HepG2 (cell line): ENCODE results near the gene EMC8. TPM values are rescaled to one million over a fixed set of nuclear protein-coding genes. Genes with fewer than 3 reads are reported as not detected.

ENCODE experiments used
- HDAC2 ChIP-seq: sonication (generic); formaldehyde crosslinking; IDR thresholded peaks from 2 replicates; pipeline ENCODE4 v1.4.0; 2020; ENCODE audit warnings: missing genetic modification reagents
- IKZF1 ChIP-seq: fragments of 450-650 bp; IDR thresholded peaks from 2 replicates; pipeline ENCODE4 v1.7.1; 2016
- MAFK ChIP-seq, 2 experiments: IDR thresholded peaks in 1 of 2; conservative IDR thresholded peaks in 1 of 2; 2 replicates each; pipeline ENCODE4 v1.6.1; 2011; ENCODE audit warnings: improper control_type of control experiment in 2 of 2, low read length in 2 of 2
- MEF2D ChIP-seq: sonication (generic); formaldehyde crosslinking; IDR thresholded peaks from 2 replicates; pipeline ENCODE4 v1.5.1; 2020; ENCODE audit warnings: mild to moderate bottlenecking, missing genetic modification reagents
- NFYB ChIP-seq: sonication (generic); formaldehyde crosslinking; IDR thresholded peaks from 2 replicates; pipeline ENCODE4 v1.4.0; 2020; ENCODE audit warnings: missing genetic modification reagents
- POLR2A ChIP-seq, 2 experiments: IDR thresholded peaks; 2 replicates each; pipeline ENCODE4 v1.6.1; 2011; ENCODE audit warnings: low read depth in 2 of 2, low read length in 2 of 2, mild to moderate bottlenecking in 1 of 2, moderate library complexity in 1 of 2; ENCODE audit not compliant: insufficient read depth in 1 of 2
- RBFOX2 ChIP-seq: fragments of 200-400 bp; formaldehyde crosslinking; IDR thresholded peaks from 2 replicates; pipeline ENCODE4 v1.6.1; 2017; ENCODE audit warnings: low read depth, mild to moderate bottlenecking, low read length
- TOE1 ChIP-seq: sonication (generic); formaldehyde crosslinking; IDR thresholded peaks from 2 replicates; pipeline ENCODE4 v1.4.0; 2020; ENCODE audit warnings: mild to moderate bottlenecking, missing genetic modification reagents
- ZNF138 ChIP-seq: sonication (generic); formaldehyde crosslinking; IDR thresholded peaks from 2 replicates; pipeline ENCODE4 v1.5.0; 2020; ENCODE audit warnings: mild to moderate bottlenecking, low read depth, missing genetic modification reagents
- ZNF280D ChIP-seq: sonication (generic); formaldehyde crosslinking; IDR thresholded peaks from 2 replicates; pipeline ENCODE4 v1.5.1; 2020; ENCODE audit warnings: mild to moderate bottlenecking, missing genetic modification reagents
- ZNF33B ChIP-seq: sonication (generic); formaldehyde crosslinking; IDR thresholded peaks from 2 replicates; pipeline ENCODE4 v1.5.1; 2020; ENCODE audit warnings: mild to moderate bottlenecking, missing genetic modification reagents
- ZNF772 ChIP-seq: sonication (generic); formaldehyde crosslinking; IDR thresholded peaks from 2 replicates; pipeline ENCODE4 v1.5.0; 2020; ENCODE audit warnings: mild to moderate bottlenecking, missing genetic modification reagents
- ZNF773 ChIP-seq: sonication (generic); formaldehyde crosslinking; IDR thresholded peaks from 2 replicates; pipeline ENCODE4 v1.4.0; 2020; ENCODE audit warnings: missing genetic modification reagents, borderline replicate concordance
- ZNF780A ChIP-seq: sonication (generic); formaldehyde crosslinking; IDR thresholded peaks from 2 replicates; pipeline ENCODE4 v1.8.0; 2022; ENCODE audit warnings: mild to moderate bottlenecking, missing genetic modification reagents, moderate library complexity
- ZNF790 ChIP-seq: sonication (generic); formaldehyde crosslinking; IDR thresholded peaks from 2 replicates; pipeline ENCODE4 v1.8.0; 2022; ENCODE audit warnings: missing genetic modification reagents, mild to moderate bottlenecking, borderline replicate concordance
- polyA plus RNA-seq, 8 experiments: library from polyadenylated mRNA; depleted of rRNA in 3 of 8; stranded (reverse) in 7 of 8; unstranded in 1 of 8; fragments of >200 nt; fragmentation: Illumina TruSeq in 4 of 8; extraction: Trizol in 4 of 8; gene quantifications; 2 replicates each; pipeline versions ENCODE4 v1.2.1 to v1.2.3, GENCODE V29; 2011 to 2016; ENCODE audit warnings: low read depth in 4 of 8, missing spikeins in 1 of 8, mixed read lengths in 1 of 8; ENCODE audit not compliant: insufficient read depth in 1 of 8
- total RNA-seq, 5 experiments: library from RNA; depleted of rRNA; stranded (reverse); fragments of >200 nt; fragmentation: Illumina TruSeq; extraction: Trizol; gene quantifications; 2 replicates each; pipeline ENCODE4 v1.2.3, GENCODE V29; 2016; ENCODE audit warnings: low read depth in 1 of 5
- TF ChIP-seq, protein P1 (sequence below): sonication (generic); formaldehyde crosslinking; IDR thresholded peaks from 2 replicates; pipeline ENCODE4 v1.4.0; 2020; ENCODE audit warnings: mild to moderate bottlenecking, missing genetic modification reagents
- TF ChIP-seq, protein P2 (sequence below): sonication (generic); formaldehyde crosslinking; IDR thresholded peaks from 2 replicates; pipeline ENCODE4 v1.4.0; 2020; ENCODE audit warnings: missing genetic modification reagents
- TF ChIP-seq, protein P3 (sequence below): sonication (generic); formaldehyde crosslinking; conservative IDR thresholded peaks from 2 replicates; pipeline ENCODE4 v1.5.0; 2020; ENCODE audit warnings: missing genetic modification reagents

Gene EMC8
- total and polyA plus RNA-seq, 2 of the 13 experiments (the other 11 are each of a cell fraction or from before 2014, with no cell fraction given), result 55.0 to 76.0 TPM

GRCh38 chr16:85844786-85845185 lies 45.4 kb upstream of the EMC8 start (continued):
- TF ChIP-seq TOE1 (no peak), POLR2A (IDR thresholded peaks at IDR 0.05; ENCODE audit: insufficient read depth in 1 of 2, low read depth in 2 of 2, low read length in 2 of 2) (no peak), ZNF773 (CRISPR knock-in tag) (no peak), IKZF1 (no peak), ZNF790 (CRISPR knock-in tag) (no peak), NFYB (CRISPR knock-in tag) (no peak), ZNF280D (CRISPR knock-in tag) (no peak), MAFK (conservative IDR thresholded peaks at IDR 0.05 in 1 of 2, IDR thresholded peaks at IDR 0.05 in 1 of 2; ENCODE audit: low read length in 2 of 2) (no peak), ZNF138 (CRISPR knock-in tag) (no peak), ZNF772 (peak; percentile 23; the same call in 1 of the 2 replicates), ZNF780A (CRISPR knock-in tag) (no peak), ZNF33B (CRISPR knock-in tag) (no peak), MEF2D (CRISPR knock-in tag) (0 out of 2 replicates have a peak, but pooled peaks have one; percentile 59), RBFOX2 (no peak), HDAC2 (peak; percentile 72)
- TF ChIP-seq, protein P1, sequence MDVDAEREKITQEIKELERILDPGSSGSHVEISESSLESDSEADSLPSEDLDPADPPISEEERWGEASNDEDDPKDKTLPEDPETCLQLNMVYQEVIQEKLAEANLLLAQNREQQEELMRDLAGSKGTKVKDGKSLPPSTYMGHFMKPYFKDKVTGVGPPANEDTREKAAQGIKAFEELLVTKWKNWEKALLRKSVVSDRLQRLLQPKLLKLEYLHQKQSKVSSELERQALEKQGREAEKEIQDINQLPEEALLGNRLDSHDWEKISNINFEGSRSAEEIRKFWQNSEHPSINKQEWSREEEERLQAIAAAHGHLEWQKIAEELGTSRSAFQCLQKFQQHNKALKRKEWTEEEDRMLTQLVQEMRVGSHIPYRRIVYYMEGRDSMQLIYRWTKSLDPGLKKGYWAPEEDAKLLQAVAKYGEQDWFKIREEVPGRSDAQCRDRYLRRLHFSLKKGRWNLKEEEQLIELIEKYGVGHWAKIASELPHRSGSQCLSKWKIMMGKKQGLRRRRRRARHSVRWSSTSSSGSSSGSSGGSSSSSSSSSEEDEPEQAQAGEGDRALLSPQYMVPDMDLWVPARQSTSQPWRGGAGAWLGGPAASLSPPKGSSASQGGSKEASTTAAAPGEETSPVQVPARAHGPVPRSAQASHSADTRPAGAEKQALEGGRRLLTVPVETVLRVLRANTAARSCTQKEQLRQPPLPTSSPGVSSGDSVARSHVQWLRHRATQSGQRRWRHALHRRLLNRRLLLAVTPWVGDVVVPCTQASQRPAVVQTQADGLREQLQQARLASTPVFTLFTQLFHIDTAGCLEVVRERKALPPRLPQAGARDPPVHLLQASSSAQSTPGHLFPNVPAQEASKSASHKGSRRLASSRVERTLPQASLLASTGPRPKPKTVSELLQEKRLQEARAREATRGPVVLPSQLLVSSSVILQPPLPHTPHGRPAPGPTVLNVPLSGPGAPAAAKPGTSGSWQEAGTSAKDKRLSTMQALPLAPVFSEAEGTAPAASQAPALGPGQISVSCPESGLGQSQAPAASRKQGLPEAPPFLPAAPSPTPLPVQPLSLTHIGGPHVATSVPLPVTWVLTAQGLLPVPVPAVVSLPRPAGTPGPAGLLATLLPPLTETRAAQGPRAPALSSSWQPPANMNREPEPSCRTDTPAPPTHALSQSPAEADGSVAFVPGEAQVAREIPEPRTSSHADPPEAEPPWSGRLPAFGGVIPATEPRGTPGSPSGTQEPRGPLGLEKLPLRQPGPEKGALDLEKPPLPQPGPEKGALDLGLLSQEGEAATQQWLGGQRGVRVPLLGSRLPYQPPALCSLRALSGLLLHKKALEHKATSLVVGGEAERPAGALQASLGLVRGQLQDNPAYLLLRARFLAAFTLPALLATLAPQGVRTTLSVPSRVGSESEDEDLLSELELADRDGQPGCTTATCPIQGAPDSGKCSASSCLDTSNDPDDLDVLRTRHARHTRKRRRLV (CRISPR knock-in tag), result no peak
- TF ChIP-seq, protein P2, sequence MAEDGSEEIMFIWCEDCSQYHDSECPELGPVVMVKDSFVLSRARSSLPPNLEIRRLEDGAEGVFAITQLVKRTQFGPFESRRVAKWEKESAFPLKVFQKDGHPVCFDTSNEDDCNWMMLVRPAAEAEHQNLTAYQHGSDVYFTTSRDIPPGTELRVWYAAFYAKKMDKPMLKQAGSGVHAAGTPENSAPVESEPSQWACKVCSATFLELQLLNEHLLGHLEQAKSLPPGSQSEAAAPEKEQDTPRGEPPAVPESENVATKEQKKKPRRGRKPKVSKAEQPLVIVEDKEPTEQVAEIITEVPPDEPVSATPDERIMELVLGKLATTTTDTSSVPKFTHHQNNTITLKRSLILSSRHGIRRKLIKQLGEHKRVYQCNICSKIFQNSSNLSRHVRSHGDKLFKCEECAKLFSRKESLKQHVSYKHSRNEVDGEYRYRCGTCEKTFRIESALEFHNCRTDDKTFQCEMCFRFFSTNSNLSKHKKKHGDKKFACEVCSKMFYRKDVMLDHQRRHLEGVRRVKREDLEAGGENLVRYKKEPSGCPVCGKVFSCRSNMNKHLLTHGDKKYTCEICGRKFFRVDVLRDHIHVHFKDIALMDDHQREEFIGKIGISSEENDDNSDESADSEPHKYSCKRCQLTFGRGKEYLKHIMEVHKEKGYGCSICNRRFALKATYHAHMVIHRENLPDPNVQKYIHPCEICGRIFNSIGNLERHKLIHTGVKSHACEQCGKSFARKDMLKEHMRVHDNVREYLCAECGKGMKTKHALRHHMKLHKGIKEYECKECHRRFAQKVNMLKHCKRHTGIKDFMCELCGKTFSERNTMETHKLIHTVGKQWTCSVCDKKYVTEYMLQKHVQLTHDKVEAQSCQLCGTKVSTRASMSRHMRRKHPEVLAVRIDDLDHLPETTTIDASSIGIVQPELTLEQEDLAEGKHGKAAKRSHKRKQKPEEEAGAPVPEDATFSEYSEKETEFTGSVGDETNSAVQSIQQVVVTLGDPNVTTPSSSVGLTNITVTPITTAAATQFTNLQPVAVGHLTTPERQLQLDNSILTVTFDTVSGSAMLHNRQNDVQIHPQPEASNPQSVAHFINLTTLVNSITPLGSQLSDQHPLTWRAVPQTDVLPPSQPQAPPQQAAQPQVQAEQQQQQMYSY (CRISPR knock-in tag), result no peak
- TF ChIP-seq, protein P3, sequence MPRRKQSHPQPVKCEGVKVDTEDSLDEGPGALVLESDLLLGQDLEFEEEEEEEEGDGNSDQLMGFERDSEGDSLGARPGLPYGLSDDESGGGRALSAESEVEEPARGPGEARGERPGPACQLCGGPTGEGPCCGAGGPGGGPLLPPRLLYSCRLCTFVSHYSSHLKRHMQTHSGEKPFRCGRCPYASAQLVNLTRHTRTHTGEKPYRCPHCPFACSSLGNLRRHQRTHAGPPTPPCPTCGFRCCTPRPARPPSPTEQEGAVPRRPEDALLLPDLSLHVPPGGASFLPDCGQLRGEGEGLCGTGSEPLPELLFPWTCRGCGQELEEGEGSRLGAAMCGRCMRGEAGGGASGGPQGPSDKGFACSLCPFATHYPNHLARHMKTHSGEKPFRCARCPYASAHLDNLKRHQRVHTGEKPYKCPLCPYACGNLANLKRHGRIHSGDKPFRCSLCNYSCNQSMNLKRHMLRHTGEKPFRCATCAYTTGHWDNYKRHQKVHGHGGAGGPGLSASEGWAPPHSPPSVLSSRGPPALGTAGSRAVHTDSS (CRISPR knock-in tag), result no peak
